Measurements from ENCODE around the gene C19orf44. TPM values are rescaled to one million over a fixed set of nuclear protein-coding genes. Genes with fewer than 3 reads are reported as not detected.
"Not testable (repeated sequence)": the region's sequence is repeated elsewhere in the genome, so short reads cannot be mapped to it uniquely, and the experiment has no call there.

Gene C19orf44
- total and polyA plus RNA-seq, 2 of the 4 experiments (the other 2 are of a cell fraction) = 1.4 to 3.8 TPM

GRCh38 chr19:16506161-16506560, 10.0 kb downstream of the C19orf44 start:
- ATAC-seq (ENCODE audit: low read depth); intact Hi-C loops (cut with micrococcal nuclease); H3K4me3 ChIP-seq (ENCODE audit: insufficient read depth, low read depth, low read length); H2AK9ac ChIP-seq (replicated peaks; ENCODE audit: low read depth, low read length, poor library complexity); H2AK5ac ChIP-seq (ENCODE audit: low read depth, low read length); dilution Hi-C loops (cut with HindIII; ENCODE audit: low sequenced_read_pairs, unreplicated experiment); POLR2A ChIA-PET (ENCODE audit: unreplicated experiment); H3K4me1 ChIP-seq (ENCODE audit: control insufficient read depth, insufficient read depth, low read length); H3K56ac ChIP-seq (ENCODE audit: extremely low read depth, insufficient read depth, low read length); H3K27me3 ChIP-seq (ENCODE audit: control insufficient read depth, insufficient read depth, low read length); H4K91ac ChIP-seq (ENCODE audit: insufficient read depth, low read depth, low read length); H2BK15ac ChIP-seq (ENCODE audit: low read depth, low read length); DNase-seq; H2AFZ ChIP-seq (replicated peaks; ENCODE audit: low read length, poor library complexity); BruUV-seq (replicated peaks); H3K9ac ChIP-seq (ENCODE audit: low read depth, low read length); H3K27ac ChIP-seq (ENCODE audit: insufficient read depth, low read length); H3K18ac ChIP-seq (ENCODE audit: low read depth, low read length); H2BK5ac ChIP-seq (ENCODE audit: low read depth, low read length, poor library complexity, severe bottlenecking); H3K4ac ChIP-seq (ENCODE audit: low read depth, low read length); H3K9me1 ChIP-seq (ENCODE audit: insufficient read depth, low read length); H3K23ac ChIP-seq (ENCODE audit: low read depth, low read length); H4K5ac ChIP-seq (ENCODE audit: low read depth, low read length); H3K4me2 ChIP-seq (ENCODE audit: low read depth, low read length); H3K9me3 ChIP-seq (ENCODE audit: control insufficient read depth, insufficient read depth, low read length); H2BK120ac ChIP-seq (ENCODE audit: low read depth, low read length); H4K20me1 ChIP-seq (ENCODE audit: insufficient read depth, low read length); H3K79me1 ChIP-seq (ENCODE audit: low read depth in 1 of 2, low read length in 2 of 2); H4K8ac ChIP-seq (ENCODE audit: low read depth in 2 of 2, low read length in 2 of 2); CTCF ChIA-PET; in situ Hi-C loops (cut with MboI; ENCODE audit: low sequenced_read_pairs); H3K14ac ChIP-seq (replicated peaks; ENCODE audit: low read depth, low read length); H2BK20ac ChIP-seq (ENCODE audit: low read depth, low read length): not testable (repeated sequence)
- H3K36me3 ChIP-seq (ENCODE audit: control insufficient read depth, insufficient read depth, low read length) = peaks cover 42% of the 10 kb centered on the region
- WGBS, 2 experiments (ENCODE audit: extremely low coverage in 2 of 2, insufficient read length in 1 of 2) = 93% methylated on average over 5 of the region's 11 CpGs; no CpG with 5 or more reads in 1 of the 2 experiments

All from IMR-90 (cell line).